Kidney (tissue), 14 donors: ENCODE data around the gene REL. TPM values are rescaled to one million over a fixed set of nuclear protein-coding genes. Genes with fewer than 3 reads are reported as not detected.

ENCODE experiments used
- DNase-seq, 5 donors: peaks; one replicate each; pipeline ENCODE4 v3.0.0-alpha.2; 2013 to 2020
- FAIRE-seq: peaks from 2 replicates; lab custom pipeline; 2012; peaks lifted over from hg19 to GRCh38; lab: Jason Lieb, UNC
- H3K27ac ChIP-seq, 2 donors: one replicate each; pipeline ENCODE4 v1.7.0; 2013; ENCODE audit warnings: low read depth in 2 of 2, low read length in 2 of 2, inconsistent platforms in 1 of 2
- H3K27me3 ChIP-seq: one replicate; pipeline ENCODE4 v1.7.1; 2013; ENCODE audit warnings: low read length, inconsistent platforms; ENCODE audit not compliant: control insufficient read depth, insufficient read depth
- H3K36me3 ChIP-seq, 3 donors: one replicate each; pipeline versions ENCODE4 v1.7.0 to v1.7.1; 2013; ENCODE audit warnings: low read length in 3 of 3, control low read depth in 1 of 3, inconsistent platforms in 1 of 3; ENCODE audit not compliant: insufficient read depth in 3 of 3, control insufficient read depth in 2 of 3
- H3K4me1 ChIP-seq, 3 donors: one replicate each; pipeline versions ENCODE4 v1.7.0 to v1.7.1; 2013; ENCODE audit warnings: low read length in 3 of 3, inconsistent platforms in 1 of 3, low read depth in 1 of 3; ENCODE audit not compliant: control insufficient read depth in 2 of 3, insufficient read depth in 2 of 3
- H3K4me3 ChIP-seq, 3 donors: one replicate each; pipeline versions ENCODE4 v1.7.0 to v1.8.1; 2013; ENCODE audit warnings: low read length in 3 of 3, control low read depth in 1 of 3, inconsistent platforms in 1 of 3
- H3K9ac ChIP-seq, 3 donors: one replicate each; pipeline versions ENCODE4 v1.7.0 to v1.7.1; 2013; ENCODE audit warnings: low read length in 3 of 3, control low read depth in 1 of 3, inconsistent platforms in 1 of 3
- H3K9me3 ChIP-seq, 3 donors: one replicate each; pipeline versions ENCODE4 v1.7.0 to v1.7.1; 2013; ENCODE audit warnings: low read length in 3 of 3, control low read depth in 1 of 3, inconsistent platforms in 1 of 3; ENCODE audit not compliant: control insufficient read depth in 2 of 3, insufficient read depth in 1 of 3
- intact Hi-C: fragments of 100-400 bp; cut with DNase I; formaldehyde crosslinking; loops from one replicate; pipeline ENCODE4 v1.11.1; 2022
- polyA plus RNA-seq: library from polyadenylated mRNA; stranded (reverse); fragments of 350-450 nt; fragmentation: Illumina TruSeq; extraction: RNeasy Lipid Tissue Mini Kit (QIAGEN cat#74804); gene quantifications from one replicate; pipeline ENCODE4 v1.2.3, GENCODE V29; 2014; ENCODE audit warnings: low read depth, low replicate concordance; ENCODE audit not compliant: insufficient read depth
- total RNA-seq: library from RNA; stranded (reverse); fragmentation: NEBNext Ultra II Directional; extraction: Animal tissue kit (Norgen Biotek cat#: 25700); gene quantifications from one replicate; pipeline ENCODE4 v1.2.1, GENCODE V29; 2021
- TF ChIP-seq, protein P1 (sequence below): IDR thresholded peaks from 3 replicates; pipeline ENCODE4 v1.5.1; 2012; ENCODE audit warnings: mild to moderate bottlenecking, moderate library complexity, borderline replicate concordance; ENCODE audit not compliant: insufficient read depth; ENCODE audit errors: extremely low read depth
- donor health status: control.
- donor health status: control.
- donor health status: control.
- donor health status: control.
- donor health status: control.
- donor health status: DM: yes; HTN: yes; CAD: no.
- donor health status: Normal renal cell carcinoma (clear cell type).

REL gene
- total and polyA plus RNA-seq, 2 donors from 2014 or later: 0.43 to 21.8 TPM

DNA sequence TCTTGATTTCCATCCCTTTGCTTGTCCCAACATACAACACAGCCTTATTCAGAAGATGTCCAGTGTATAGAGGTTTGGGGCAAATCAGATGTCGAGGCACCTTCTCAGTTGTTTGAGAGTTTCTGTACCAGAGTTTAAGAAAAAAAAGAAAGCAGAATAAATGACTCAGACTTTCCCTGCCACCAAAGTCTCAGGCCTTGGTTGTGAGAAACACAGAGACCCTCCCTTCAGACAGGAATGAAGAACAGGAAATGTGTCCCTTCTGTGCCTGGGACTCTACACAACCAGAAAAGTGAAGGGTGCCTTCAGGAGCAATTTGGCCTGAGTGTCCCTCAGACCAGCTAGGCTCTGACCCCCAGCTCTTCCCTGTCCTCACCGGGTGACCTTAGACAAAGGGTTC is 37.3 kb upstream of the REL start:
- DNase-seq (no peak), FAIRE-seq (no peak)
- Histone ChIP-seq H3K9me3 (no peaks in the 10 kb centered on the region), H3K27ac (no peak overlapping the region), H3K36me3 (no peaks in the 10 kb centered on the region), H3K4me1 (no peaks in the 10 kb centered on the region), H3K27me3 (no peaks in the 10 kb centered on the region), H3K9ac (no peak overlapping the region), H3K4me3 (no peak overlapping the region)
- TF ChIP-seq, protein P1, sequence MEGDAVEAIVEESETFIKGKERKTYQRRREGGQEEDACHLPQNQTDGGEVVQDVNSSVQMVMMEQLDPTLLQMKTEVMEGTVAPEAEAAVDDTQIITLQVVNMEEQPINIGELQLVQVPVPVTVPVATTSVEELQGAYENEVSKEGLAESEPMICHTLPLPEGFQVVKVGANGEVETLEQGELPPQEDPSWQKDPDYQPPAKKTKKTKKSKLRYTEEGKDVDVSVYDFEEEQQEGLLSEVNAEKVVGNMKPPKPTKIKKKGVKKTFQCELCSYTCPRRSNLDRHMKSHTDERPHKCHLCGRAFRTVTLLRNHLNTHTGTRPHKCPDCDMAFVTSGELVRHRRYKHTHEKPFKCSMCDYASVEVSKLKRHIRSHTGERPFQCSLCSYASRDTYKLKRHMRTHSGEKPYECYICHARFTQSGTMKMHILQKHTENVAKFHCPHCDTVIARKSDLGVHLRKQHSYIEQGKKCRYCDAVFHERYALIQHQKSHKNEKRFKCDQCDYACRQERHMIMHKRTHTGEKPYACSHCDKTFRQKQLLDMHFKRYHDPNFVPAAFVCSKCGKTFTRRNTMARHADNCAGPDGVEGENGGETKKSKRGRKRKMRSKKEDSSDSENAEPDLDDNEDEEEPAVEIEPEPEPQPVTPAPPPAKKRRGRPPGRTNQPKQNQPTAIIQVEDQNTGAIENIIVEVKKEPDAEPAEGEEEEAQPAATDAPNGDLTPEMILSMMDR: no peak
- intact Hi-C loops: no loop called here

DNA sequence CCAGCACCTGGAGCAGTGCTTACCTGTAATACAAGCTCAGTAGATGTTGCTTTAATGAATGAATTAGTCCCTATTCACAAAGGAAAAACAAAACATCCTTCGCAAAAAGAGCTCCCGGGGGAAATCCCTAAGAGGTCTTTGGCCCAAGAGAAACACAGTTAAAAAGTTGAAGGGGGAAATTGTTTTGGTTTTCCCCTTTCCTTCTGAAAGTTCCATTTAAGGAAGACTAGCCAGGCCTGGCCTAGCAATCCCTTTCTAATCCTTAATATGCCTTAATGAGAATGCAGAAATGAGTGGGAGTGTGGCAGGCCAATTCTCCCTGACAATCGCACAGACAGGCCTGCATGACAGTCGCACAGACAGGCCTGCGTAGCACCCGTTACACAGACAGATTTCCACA is 33.5 kb upstream of the REL start:
- H3K9me3 ChIP-seq: no peaks in the 10 kb centered on the region
- H3K4me3 ChIP-seq: no peak overlapping the region
- no peak overlapping the region for H3K9ac ChIP-seq
- no peaks in the 10 kb centered on the region for H3K36me3 ChIP-seq
- DNase-seq: peak in 1 of 5 donors; percentile 1
- no peaks in the 10 kb centered on the region for H3K4me1 ChIP-seq
- H3K27ac ChIP-seq: no peak overlapping the region
- H3K27me3 ChIP-seq: no peaks in the 10 kb centered on the region
- intact Hi-C loops: no loop called here
- TF ChIP-seq, protein P1: no peak
- FAIRE-seq: no peak

DNA sequence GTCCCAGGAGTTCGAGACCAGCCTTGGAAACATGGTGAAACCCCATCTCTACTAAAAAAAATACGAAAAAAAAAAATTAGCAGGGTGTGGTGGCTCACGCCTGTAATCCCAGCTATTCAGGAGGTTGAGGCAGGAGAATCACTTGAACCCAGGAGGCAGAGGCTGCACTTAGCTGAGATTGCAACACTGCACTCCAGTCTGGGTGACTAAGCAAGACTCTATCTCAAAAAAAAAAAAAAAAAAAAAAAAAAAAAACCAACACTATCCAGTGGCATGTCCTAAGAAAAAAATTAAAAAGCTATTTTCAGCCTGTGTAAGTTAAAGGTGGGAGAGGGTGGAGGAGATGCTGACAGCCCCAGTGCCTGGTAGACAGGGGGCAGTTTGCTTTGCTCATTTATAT is 32.2 kb upstream of the REL start:
- Histone ChIP-seq H3K9ac (no peak overlapping the region), H3K27ac (no peak overlapping the region), H3K9me3 (no peaks in the 10 kb centered on the region), H3K4me1 (no peaks in the 10 kb centered on the region), H3K36me3 (no peaks in the 10 kb centered on the region), H3K4me3 (no peak overlapping the region), H3K27me3 (no peaks in the 10 kb centered on the region)
- DNase-seq (no peak), FAIRE-seq (no peak)
- intact Hi-C loops: no loop called here
- TF ChIP-seq, protein P1: no peak

DNA sequence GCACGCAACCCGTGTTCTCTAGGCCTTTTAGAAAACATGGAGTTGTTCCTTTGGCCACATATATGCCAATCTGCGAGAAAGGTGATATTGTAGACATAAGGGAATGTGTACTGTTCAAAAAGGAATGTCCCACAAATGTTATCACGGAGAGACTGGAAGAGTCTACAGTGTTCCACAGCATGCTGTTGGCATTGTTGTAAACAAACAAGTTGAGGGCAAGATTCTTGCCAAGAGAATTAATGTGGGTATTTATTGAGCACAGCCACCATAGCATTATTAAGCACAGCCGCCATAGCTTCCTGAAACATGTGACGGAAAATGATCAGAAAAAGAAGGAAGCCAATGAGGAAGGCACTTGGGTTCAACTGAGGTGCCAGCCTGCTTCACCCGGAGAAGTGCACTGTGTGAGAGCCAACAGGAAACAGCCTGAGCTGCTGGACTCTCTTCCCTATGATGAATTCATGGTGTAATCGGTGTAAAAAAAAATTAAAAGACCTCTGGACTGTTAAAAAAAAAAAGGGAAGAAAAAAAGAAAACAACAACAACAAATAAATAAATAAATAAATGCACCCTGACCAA is 29.0 kb upstream of the REL start:
- Histone ChIP-seq H3K4me1 (no peaks in the 10 kb centered on the region), H3K9ac (no peak overlapping the region), H3K4me3 (no peak overlapping the region), H3K27me3 (no peaks in the 10 kb centered on the region), H3K9me3 (no peaks in the 10 kb centered on the region), H3K27ac (no peak overlapping the region), H3K36me3 (no peaks in the 10 kb centered on the region)
- DNase-seq: no peak
- intact Hi-C loops: no loop called here
- no peak for FAIRE-seq
- TF ChIP-seq, protein P1: no peak
